ENCODE data around the gene MAMSTR.

Gene MAMSTR

GRCh38 chr19:48724796-48725753 is 5.5 kb upstream of the MAMSTR start (continued):
- TF ChIP-seq, protein P1, sequence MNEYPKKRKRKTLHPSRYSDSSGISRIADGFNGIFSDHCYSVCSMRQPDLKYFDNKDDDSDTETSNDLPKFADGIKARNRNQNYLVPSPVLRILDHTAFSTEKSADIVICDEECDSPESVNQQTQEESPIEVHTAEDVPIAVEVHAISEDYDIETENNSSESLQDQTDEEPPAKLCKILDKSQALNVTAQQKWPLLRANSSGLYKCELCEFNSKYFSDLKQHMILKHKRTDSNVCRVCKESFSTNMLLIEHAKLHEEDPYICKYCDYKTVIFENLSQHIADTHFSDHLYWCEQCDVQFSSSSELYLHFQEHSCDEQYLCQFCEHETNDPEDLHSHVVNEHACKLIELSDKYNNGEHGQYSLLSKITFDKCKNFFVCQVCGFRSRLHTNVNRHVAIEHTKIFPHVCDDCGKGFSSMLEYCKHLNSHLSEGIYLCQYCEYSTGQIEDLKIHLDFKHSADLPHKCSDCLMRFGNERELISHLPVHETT (tag by site-specific recombination; IDR thresholded peaks at IDR 0.05): no peak
- peak; percentile 70 for TF ChIP-seq ZNF366 (tag by site-specific recombination; conservative IDR thresholded peaks at IDR 0.05)
- TF ChIP-seq, protein P2, sequence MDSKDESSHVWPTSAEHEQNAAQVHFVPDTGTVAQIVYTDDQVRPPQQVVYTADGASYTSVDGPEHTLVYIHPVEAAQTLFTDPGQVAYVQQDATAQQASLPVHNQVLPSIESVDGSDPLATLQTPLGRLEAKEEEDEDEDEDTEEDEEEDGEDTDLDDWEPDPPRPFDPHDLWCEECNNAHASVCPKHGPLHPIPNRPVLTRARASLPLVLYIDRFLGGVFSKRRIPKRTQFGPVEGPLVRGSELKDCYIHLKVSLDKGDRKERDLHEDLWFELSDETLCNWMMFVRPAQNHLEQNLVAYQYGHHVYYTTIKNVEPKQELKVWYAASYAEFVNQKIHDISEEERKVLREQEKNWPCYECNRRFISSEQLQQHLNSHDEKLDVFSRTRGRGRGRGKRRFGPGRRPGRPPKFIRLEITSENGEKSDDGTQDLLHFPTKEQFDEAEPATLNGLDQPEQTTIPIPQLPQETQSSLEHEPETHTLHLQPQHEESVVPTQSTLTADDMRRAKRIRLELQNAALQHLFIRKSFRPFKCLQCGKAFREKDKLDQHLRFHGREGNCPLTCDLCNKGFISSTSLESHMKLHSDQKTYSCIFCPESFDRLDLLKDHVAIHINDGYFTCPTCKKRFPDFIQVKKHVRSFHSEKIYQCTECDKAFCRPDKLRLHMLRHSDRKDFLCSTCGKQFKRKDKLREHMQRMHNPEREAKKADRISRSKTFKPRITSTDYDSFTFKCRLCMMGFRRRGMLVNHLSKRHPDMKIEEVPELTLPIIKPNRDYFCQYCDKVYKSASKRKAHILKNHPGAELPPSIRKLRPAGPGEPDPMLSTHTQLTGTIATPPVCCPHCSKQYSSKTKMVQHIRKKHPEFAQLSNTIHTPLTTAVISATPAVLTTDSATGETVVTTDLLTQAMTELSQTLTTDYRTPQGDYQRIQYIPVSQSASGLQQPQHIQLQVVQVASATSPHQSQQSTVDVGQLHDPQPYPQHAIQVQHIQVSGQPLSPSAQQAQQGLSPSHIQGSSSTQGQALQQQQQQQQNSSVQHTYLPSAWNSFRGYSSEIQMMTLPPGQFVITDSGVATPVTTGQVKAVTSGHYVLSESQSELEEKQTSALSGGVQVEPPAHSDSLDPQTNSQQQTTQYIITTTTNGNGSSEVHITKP (tag by site-specific recombination; IDR thresholded peaks at IDR 0.05): peak; percentile 54; the same call in 1 of the 2 replicates
- no peak for TF ChIP-seq BCL11B (tag by site-specific recombination; IDR thresholded peaks at IDR 0.05; ENCODE audit: low read depth)
- TF ChIP-seq ZNF335 (tag by site-specific recombination; conservative IDR thresholded peaks at IDR 0.05): peak; percentile 93
- peak; percentile 77 for TF ChIP-seq SP7 (tag by site-specific recombination; IDR thresholded peaks at IDR 0.05)
- peak; percentile 91 for TF ChIP-seq ZBTB17 (tag by site-specific recombination; IDR thresholded peaks at IDR 0.05)
- TF ChIP-seq SP2 (tag by site-specific recombination; IDR thresholded peaks at IDR 0.05): peak; percentile 56
- TF ChIP-seq PRDM1 (tag by site-specific recombination; IDR thresholded peaks at IDR 0.05): peak; percentile 72
- TF ChIP-seq ZBTB26 (tag by site-specific recombination; optimal IDR thresholded peaks at IDR 0.05): no peak
- 0 out of 2 replicates have a peak, but pooled peaks have one; percentile 18 for TF ChIP-seq ZNF24 (tag by site-specific recombination; IDR thresholded peaks at IDR 0.05)
- TF ChIP-seq, protein P3, sequence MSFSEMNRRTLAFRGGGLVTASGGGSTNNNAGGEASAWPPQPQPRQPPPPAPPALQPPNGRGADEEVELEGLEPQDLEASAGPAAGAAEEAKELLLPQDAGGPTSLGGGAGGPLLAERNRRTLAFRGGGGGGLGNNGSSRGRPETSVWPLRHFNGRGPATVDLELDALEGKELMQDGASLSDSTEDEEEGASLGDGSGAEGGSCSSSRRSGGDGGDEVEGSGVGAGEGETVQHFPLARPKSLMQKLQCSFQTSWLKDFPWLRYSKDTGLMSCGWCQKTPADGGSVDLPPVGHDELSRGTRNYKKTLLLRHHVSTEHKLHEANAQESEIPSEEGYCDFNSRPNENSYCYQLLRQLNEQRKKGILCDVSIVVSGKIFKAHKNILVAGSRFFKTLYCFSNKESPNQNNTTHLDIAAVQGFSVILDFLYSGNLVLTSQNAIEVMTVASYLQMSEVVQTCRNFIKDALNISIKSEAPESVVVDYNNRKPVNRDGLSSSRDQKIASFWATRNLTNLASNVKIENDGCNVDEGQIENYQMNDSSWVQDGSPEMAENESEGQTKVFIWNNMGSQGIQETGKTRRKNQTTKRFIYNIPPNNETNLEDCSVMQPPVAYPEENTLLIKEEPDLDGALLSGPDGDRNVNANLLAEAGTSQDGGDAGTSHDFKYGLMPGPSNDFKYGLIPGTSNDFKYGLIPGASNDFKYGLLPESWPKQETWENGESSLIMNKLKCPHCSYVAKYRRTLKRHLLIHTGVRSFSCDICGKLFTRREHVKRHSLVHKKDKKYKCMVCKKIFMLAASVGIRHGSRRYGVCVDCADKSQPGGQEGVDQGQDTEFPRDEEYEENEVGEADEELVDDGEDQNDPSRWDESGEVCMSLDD (tag by site-specific recombination; IDR thresholded peaks at IDR 0.05): peak; percentile 61; the same call in 1 of the 2 replicates
- TF ChIP-seq, protein P4, sequence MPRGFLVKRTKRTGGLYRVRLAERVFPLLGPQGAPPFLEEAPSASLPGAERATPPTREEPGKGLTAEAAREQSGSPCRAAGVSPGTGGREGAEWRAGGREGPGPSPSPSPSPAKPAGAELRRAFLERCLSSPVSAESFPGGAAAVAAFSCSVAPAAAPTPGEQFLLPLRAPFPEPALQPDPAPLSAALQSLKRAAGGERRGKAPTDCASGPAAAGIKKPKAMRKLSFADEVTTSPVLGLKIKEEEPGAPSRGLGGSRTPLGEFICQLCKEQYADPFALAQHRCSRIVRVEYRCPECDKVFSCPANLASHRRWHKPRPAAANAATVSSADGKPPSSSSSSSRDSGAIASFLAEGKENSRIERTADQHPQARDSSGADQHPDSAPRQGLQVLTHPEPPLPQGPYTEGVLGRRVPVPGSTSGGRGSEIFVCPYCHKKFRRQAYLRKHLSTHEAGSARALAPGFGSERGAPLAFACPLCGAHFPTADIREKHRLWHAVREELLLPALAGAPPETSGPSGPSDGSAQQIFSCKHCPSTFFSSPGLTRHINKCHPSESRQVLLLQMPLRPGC (tag by site-specific recombination; IDR thresholded peaks at IDR 0.05): no peak
- TF ChIP-seq ZNF175 (tag by site-specific recombination; IDR thresholded peaks at IDR 0.05): no peak
- 0 out of 2 replicates have a peak, but pooled peaks have one; percentile 27 for TF ChIP-seq ZNF660 (tag by site-specific recombination; IDR thresholded peaks at IDR 0.05)
- TF ChIP-seq ZFP69B (tag by site-specific recombination; IDR thresholded peaks at IDR 0.05): 0 out of 2 replicates have a peak, but pooled peaks have one; percentile 11
